HG03571 (cell line): Measurements from ENCODE around the gene ATP6V0B.

Experiments used
- ATAC-seq: cut with Tn5 transposase; IDR thresholded peaks from one replicate; pipeline ENCODE4 v1.9.1; 2021; ENCODE audit not compliant: unreplicated experiment

ATP6V0B gene

DNA sequence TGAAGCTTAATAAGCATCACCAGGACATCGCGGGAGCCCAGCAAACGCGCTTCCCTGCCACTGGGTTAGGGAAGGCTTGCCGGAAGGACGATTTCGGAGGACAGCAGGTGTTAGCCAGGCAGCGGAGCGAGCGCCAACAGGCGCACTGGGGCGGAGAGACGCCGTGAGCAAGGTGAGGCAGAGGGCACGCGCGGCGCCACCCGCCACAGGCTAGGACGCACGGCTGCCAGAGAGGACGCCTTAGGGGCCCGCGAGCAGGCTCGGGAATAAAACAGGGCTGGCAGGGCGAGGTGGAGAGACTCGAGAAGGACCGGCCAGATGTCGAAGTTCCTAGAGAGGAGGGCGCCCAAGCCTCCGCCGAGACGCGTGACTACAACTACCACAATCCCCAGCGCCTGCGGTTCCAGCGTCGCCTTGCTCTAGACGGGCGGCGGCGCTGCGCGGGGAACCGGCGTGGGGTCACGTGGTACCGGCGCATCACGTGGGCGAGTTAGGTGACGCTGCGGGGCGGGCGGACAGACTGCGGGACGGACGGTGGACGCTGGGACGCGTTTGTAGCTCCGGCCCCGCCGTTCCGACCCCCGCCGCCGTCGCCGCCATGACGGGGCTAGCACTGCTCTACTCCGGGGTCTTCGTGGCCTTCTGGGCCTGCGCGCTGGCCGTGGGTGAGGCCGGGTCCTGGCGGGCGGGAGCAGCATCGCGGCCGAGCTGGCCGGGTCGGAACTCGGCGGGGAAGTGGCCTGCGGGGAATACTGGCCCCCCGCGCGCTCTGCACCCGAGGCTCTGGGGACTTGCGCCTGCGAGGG, at the start of gene ATP6V0B:
TSS of gene ATP6V0B (plus strand) at position 518 of the 806 bp plus-strand sequence. CDS start at position 599, 81 bp downstream.
- ATAC-seq: peak; percentile 61

DNA sequence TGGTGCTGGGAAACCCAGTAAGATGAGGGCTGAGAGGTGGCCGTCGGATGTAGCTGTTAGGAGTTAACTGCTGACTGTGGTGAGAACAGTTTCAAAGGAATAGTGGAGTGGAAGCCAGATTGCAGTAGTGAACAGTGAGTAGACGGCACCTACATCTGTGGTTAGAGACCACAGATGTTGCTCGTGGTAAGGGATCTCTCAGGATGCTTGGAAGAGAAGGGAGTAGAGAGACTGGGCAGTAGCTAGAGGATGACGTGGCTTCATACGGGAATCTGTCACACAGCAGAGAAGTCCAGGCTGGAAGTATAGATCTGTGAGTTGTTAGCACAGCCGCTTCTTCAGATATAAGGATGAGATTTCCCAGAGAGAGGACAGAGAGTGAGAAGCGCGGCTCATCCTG, 48.9 kb upstream of the ATP6V0B start:
- ATAC-seq: no peak

- no peak for ATAC-seq
Measured at GRCh38 chr1:43930168-43930948, 44.4 kb upstream of the ATP6V0B start.

DNA sequence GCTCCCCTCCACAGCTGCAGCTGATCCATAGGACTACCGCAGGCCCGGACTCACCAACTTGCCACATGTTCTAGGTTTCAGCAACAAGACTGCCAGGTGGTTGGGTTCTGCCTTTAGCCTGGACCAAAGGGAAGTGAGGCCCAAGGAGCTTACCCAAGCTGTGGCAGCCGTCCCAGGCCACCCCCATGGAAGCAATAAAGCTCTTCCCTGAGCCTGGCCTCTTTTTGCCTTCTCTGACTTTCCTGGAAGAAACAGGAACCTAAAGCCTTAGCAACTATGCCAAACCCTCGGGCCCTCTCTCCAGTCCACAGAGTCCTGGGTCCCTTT, 43.8 kb upstream of the ATP6V0B start:
- ATAC-seq: no peak

- ATAC-seq: no peak
Measured at GRCh38 chr1:43931711-43932660, 42.8 kb upstream of the ATP6V0B start.

GRCh38 chr1:43932786-43933385, 41.9 kb upstream of the ATP6V0B start:
- ATAC-seq: no peak

DNA sequence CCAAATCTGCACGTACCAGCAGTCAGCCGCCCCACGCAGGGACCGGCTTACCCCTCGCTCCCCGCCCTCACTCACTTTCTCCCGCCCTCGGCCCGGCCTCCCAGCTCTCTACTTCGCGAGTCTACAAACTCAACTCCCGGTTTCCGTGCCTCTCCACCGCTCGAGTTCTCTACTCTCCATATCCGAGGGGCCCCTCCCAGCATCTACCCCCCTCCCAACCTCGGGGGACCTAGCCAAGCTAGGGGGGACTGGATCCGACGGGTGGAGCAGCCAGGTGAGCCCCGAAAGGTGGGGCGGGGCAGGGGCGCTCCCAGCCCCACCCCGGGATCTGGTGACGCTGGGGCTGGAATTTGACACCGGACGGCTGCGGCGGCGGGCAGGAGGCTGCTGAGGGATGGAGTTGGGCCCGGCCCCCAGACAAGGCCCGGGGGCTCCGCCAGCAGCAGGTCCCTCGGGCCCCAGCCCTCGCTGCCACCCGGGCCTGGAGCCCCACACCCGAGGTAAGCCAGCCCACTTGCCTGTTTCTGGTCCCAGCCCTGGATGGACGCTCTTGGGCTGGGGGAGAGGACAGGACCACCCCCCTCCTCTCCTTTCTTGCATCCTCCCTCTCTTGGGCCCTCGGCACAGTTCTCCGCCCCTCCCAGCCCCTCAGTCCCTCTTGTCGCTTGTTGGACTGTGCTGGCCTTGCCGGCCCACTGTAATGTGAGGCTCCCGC, 41.2 kb upstream of the ATP6V0B start, which contains the start of gene ARTN:
TSS of gene ARTN (plus strand) at position 416 of the 715 bp plus-strand sequence. CDS start 1,856 bp downstream, outside the sequence.
- no peak for ATAC-seq

- no peak for ATAC-seq
Measured at GRCh38 chr1:43934101-43934985, 40.4 kb upstream of the ATP6V0B start.

DNA sequence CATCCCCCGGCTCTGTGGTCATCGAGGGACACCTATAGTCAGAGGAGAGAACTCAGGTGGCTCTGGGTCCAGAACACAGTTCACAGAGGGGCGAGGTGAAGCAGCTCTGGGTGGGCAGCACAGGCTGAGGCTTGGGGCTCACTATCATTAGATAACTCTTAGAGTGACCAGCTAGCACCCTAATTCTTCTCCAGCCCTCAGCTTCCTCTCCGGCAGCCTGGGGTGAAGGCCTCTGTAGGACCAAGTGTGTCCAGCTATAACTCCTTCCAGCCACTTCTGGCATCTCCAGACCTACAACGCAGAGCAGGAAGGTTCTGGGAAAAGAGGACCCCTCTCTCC, 39.8 kb upstream of the ATP6V0B start:
- no peak for ATAC-seq

GRCh38 chr1:43935711-43936427, 38.9 kb upstream of the ATP6V0B start:
- no peak for ATAC-seq

DNA sequence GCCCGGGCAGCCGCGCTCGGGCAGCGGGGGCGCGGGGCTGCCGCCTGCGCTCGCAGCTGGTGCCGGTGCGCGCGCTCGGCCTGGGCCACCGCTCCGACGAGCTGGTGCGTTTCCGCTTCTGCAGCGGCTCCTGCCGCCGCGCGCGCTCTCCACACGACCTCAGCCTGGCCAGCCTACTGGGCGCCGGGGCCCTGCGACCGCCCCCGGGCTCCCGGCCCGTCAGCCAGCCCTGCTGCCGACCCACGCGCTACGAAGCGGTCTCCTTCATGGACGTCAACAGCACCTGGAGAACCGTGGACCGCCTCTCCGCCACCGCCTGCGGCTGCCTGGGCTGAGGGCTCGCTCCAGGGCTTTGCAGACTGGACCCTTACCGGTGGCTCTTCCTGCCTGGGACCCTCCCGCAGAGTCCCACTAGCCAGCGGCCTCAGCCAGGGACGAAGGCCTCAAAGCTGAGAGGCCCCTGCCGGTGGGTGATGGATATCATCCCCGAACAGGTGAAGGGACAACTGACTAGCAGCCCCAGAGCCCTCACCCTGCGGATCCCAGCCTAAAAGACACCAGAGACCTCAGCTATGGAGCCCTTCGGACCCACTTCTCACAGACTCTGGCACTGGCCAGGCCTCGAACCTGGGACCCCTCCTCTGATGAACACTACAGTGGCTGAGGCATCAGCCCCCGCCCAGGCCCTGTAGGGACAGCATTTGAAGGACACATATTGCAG, 38.2 kb upstream of the ATP6V0B start:
- no peak for ATAC-seq

GRCh38 chr1:43937179-43937865, 37.4 kb upstream of the ATP6V0B start:
- ATAC-seq: no peak

DNA sequence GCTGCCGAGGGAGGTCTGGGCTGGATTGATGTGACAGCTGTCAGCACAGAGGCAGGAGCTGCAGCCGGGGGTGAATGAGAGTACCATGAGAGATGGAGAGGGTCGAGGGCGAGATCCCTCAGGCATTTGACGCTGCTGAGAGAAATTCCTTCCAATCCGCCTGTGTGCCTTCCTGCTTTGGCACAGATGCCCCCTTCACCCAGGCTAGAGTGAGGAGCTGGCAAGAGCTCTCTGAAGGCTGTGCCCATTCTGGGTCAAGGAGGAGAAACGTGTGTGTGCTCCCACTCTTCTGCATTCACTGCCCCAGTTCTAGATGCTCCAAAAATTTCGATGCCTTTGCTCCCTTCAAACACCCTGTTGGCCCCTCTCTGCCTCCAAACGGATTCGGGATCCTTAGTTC, 36.4 kb upstream of the ATP6V0B start:
- ATAC-seq: no peak

DNA sequence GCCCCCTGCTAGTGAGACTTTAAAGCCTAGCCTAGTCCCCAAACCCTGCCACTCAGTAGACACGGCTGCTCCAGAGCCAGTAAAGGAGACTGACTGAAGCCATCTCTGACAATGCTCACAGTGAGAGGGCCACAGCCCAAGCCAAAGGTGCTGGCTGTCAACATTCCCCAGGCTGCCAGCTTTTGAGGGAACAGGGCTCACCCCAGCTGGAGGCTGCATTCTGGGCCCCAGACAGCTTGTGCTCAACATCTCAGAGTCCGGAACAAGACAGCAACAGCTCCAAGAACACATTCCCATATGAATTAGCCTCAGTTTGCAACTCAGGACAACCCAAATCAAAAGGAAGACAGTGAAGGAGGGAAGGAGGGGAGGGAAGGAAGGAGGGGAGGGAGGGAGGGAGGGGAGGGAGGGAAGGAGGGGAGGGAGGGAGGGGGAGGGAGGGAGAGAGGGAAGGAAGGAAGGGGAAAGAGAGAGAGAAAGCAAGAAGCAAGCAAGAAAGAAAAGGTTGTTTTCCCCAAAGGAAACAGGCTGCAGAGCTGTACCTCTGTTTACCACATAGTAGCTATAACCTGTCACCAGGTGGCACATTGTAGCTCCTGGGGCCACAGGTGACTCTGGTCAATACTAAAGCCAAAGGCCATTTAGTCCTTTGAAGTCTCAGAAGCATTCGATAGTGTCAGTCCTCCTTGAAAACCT, 35.7 kb upstream of the ATP6V0B start:
- ATAC-seq: no peak

GRCh38 chr1:43942411-43942810, 32.3 kb upstream of the ATP6V0B start:
- ATAC-seq: no peak

DNA sequence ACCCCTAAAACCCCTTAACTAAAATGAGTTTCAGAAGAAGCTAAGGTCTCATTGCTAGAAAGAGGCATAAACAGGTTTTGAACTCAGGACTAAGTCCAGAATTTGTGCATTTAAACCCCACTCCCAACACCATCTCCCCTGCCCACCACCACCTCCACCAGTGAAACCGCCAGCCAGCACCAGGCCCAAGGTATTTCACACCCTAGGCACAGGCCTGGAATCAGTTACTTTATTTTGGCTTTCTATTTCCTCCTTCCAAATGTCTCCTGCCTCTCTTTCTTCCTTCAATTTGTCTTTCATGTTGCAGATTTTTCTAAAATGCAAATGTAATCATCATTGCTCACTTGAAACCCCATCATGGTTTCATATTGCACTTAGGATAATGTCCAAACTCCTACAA, 29.9 kb upstream of the ATP6V0B start:
- ATAC-seq: no peak
